NT2/D1 (cell line): ENCODE data around the gene SULT1A2.
A peak's percentile ranks its signal among the peaks of the same experiment; 100 is the strongest.

Experiments
- DNase-seq: peaks from one replicate; pipeline ENCODE4 v3.0.0-alpha.2; 2011; ENCODE audit warnings: low read depth, low spot score
- H3K27me3 ChIP-seq: 2 replicates; pipeline ENCODE4 v1.6.0; 2011; ENCODE audit warnings: mild to moderate bottlenecking; ENCODE audit not compliant: insufficient read length, insufficient read depth
- H3K36me3 ChIP-seq: 2 replicates; pipeline ENCODE4 v1.6.1; 2011; ENCODE audit warnings: mild to moderate bottlenecking, low read length, mixed read lengths; ENCODE audit not compliant: insufficient read depth, insufficient read length
- H3K4me1 ChIP-seq: 2 replicates; pipeline ENCODE4 v1.5.1; 2011; ENCODE audit not compliant: insufficient read depth, insufficient read length
- H3K4me3 ChIP-seq: 2 replicates; pipeline ENCODE4 v1.5.1; 2011; ENCODE audit warnings: low read depth; ENCODE audit not compliant: insufficient read length
- H3K9ac ChIP-seq: 2 replicates; pipeline ENCODE4 v1.6.0; 2011; ENCODE audit warnings: low read depth; ENCODE audit not compliant: insufficient read length
- H3K9me3 ChIP-seq: 2 replicates; pipeline ENCODE4 v1.5.1; 2011; ENCODE audit warnings: mild to moderate bottlenecking, low read length; ENCODE audit not compliant: insufficient read depth
- SUZ12 ChIP-seq: IDR thresholded peaks from 2 replicates; pipeline ENCODE4 v1.6.1; 2011; ENCODE audit not compliant: insufficient read length, insufficient read depth; ENCODE audit errors: extremely low read depth
- YY1 ChIP-seq: IDR thresholded peaks from 2 replicates; pipeline ENCODE4 v1.6.1; 2011; ENCODE audit not compliant: insufficient read length, insufficient read depth
- ZNF274 ChIP-seq: IDR thresholded peaks from 2 replicates; pipeline ENCODE4 v1.6.1; 2011; ENCODE audit warnings: mild to moderate bottlenecking, low read depth, low read length

Gene SULT1A2

GRCh38 chr16:28589930-28590329, 6.9 kb downstream of the SULT1A2 start:
- TF ChIP-seq SUZ12 (no peak), ZNF274 (no peak), YY1 (no peak)
- H3K27me3 ChIP-seq, result no peaks in the 10 kb centered on the region
- peaks cover 75% of the 10 kb centered on the region for H3K36me3 ChIP-seq
- no peak overlapping the region for H3K4me3 ChIP-seq
- no peaks in the 10 kb centered on the region for H3K9me3 ChIP-seq
- H3K4me1 ChIP-seq, result peaks cover 9% of the 10 kb centered on the region
- H3K9ac ChIP-seq, result no peak overlapping the region
- DNase-seq, result no peak

DNA sequence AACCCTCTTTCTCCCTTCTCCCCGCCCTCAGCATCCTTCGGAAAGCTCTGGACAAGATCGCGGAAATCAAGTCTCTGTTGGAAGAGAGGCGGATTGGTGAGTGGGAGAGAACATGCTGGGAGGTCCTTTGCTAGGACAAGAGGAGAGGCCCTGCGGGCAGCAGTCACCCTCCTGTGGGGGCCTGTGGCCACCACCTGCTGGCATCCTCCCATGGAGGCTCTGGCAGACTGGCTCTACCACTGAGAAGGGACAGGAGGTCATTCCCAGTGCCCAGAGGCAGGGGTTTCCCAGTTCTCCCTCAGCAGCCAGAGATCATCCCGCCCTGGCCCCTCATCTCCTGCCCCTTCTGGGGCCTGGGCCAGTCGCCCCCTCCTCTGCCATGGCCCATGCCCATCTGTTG, 7.8 kb downstream of the SULT1A2 start:
- TF ChIP-seq ZNF274, result no peak
- no peak for TF ChIP-seq SUZ12
- no peak for TF ChIP-seq YY1
- H3K36me3 ChIP-seq, result peaks cover 78% of the 10 kb centered on the region
- no peaks in the 10 kb centered on the region for H3K9me3 ChIP-seq
- H3K4me3 ChIP-seq, result no peak overlapping the region
- no peak overlapping the region for H3K9ac ChIP-seq
- DNase-seq, result no peak
- peaks cover 10% of the 10 kb centered on the region for H3K4me1 ChIP-seq
- H3K27me3 ChIP-seq, result no peaks in the 10 kb centered on the region

DNA sequence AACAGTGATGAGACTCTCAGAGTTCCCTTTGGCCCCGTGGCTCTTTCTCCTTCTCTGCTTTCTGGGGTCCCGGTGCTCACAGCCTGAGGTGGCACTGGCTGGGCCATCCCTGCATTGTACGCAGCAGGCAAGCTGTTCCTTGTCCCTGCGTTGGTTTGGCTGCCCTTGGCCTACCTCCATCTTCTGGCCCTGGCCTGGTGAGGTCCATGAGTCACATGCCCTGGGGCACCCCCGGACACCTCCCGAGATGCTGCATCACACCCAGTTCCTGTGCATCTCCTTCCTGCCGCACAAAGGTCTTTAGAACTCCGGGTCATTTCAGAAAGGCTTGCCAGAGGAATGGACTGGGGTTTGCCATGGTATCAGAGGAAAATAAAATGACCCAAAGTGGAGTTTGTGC, 9.5 kb downstream of the SULT1A2 start:
- no peaks in the 10 kb centered on the region for H3K27me3 ChIP-seq
- DNase-seq, result no peak
- peaks cover 10% of the 10 kb centered on the region for H3K4me1 ChIP-seq
- H3K4me3 ChIP-seq, result no peak overlapping the region
- TF ChIP-seq ZNF274, result no peak
- TF ChIP-seq YY1, result no peak
- TF ChIP-seq SUZ12, result no peak
- H3K36me3 ChIP-seq, result peaks cover 73% of the 10 kb centered on the region
- H3K9ac ChIP-seq, result no peak overlapping the region
- H3K9me3 ChIP-seq, result no peaks in the 10 kb centered on the region

- no peak for TF ChIP-seq ZNF274
- TF ChIP-seq SUZ12, result no peak
- no peak for TF ChIP-seq YY1
These were observed 10.4 kb downstream of the SULT1A2 start for GRCh38 chr16:28586466-28586865.

DNA sequence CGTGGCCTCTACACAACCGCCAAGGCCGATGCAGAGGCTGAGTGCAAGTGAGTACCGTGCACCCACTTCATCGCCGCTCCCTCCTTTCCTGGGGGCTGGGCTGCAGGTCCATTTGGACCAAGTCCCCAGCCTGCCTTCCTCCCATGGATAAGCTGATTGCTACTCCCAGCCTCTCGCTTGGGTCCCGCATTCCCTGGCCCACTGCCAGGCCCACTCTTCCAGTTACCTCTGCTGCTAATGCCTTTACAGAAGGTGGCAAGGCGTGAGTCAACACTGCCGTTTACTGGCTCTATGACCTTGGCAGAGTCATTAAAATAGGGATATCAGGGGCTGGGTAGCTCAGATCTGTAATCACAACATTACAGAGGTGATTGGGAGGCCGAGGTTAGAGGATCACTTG, 11.2 kb downstream of the SULT1A2 start:
- Histone ChIP-seq H3K27me3 (no peaks in the 10 kb centered on the region), H3K4me3 (no peak overlapping the region), H3K9ac (peak overlapping the region; percentile 46), H3K9me3 (no peaks in the 10 kb centered on the region), H3K36me3 (peaks cover 63% of the 10 kb centered on the region), H3K4me1 (peaks cover 10% of the 10 kb centered on the region)
- no peak for DNase-seq
- TF ChIP-seq YY1 (no peak), SUZ12 (no peak), ZNF274 (no peak)

More at GRCh38 chr16:28586466-28586865, 10.4 kb downstream of the SULT1A2 start:
- Histone ChIP-seq H3K9ac (no peak overlapping the region), H3K27me3 (no peaks in the 10 kb centered on the region), H3K9me3 (no peaks in the 10 kb centered on the region), H3K4me1 (peaks cover 10% of the 10 kb centered on the region), H3K36me3 (peaks cover 70% of the 10 kb centered on the region), H3K4me3 (no peak overlapping the region)
- DNase-seq, result no peak

- no peak for DNase-seq
- Histone ChIP-seq H3K9ac (no peak overlapping the region), H3K27me3 (no peaks in the 10 kb centered on the region), H3K9me3 (no peaks in the 10 kb centered on the region), H3K4me1 (peaks cover 5% of the 10 kb centered on the region), H3K36me3 (peaks cover 25% of the 10 kb centered on the region), H3K4me3 (no peak overlapping the region)
- TF ChIP-seq SUZ12 (no peak), YY1 (no peak), ZNF274 (no peak)
These were observed 16.0 kb downstream of the SULT1A2 start for GRCh38 chr16:28580726-28581315.

- H3K36me3 ChIP-seq, result peaks cover 2% of the 10 kb centered on the region
- no peak overlapping the region for H3K9ac ChIP-seq
- H3K9me3 ChIP-seq, result no peaks in the 10 kb centered on the region
- DNase-seq, result no peak
- no peaks in the 10 kb centered on the region for H3K27me3 ChIP-seq
- no peak overlapping the region for H3K4me3 ChIP-seq
- peaks cover 13% of the 10 kb centered on the region for H3K4me1 ChIP-seq
- TF ChIP-seq ZNF274 (no peak), SUZ12 (no peak), YY1 (no peak)
These were observed 21.3 kb downstream of the SULT1A2 start for GRCh38 chr16:28575446-28576109.

- H3K36me3 ChIP-seq, result peaks cover 2% of the 10 kb centered on the region
- TF ChIP-seq SUZ12 (no peak), YY1 (no peak), ZNF274 (no peak)
- no peak overlapping the region for H3K9ac ChIP-seq
- peaks cover 13% of the 10 kb centered on the region for H3K4me1 ChIP-seq
- H3K27me3 ChIP-seq, result no peaks in the 10 kb centered on the region
- no peak for DNase-seq
- no peaks in the 10 kb centered on the region for H3K9me3 ChIP-seq
- H3K4me3 ChIP-seq, result no peak overlapping the region
These were observed 21.9 kb downstream of the SULT1A2 start for GRCh38 chr16:28574925-28575324.
